AG04449 (cell line): Measurements from ENCODE around the gene PIMREG.

Experiments
- CTCF ChIA-PET: fragments of 350-600 bp; formaldehyde crosslinking; extraction: SDS; loops from one replicate; lab custom pipeline; 2021; ENCODE audit warnings: antibody characterized with exemption; lab: Yijun Ruan, JAX
- POLR2A ChIA-PET: fragments of 400-600, 350-600 bp; formaldehyde crosslinking; extraction: SDS; loops from one replicate; lab custom pipeline; 2020; ENCODE audit warnings: antibody characterized with exemption, inconsistent platforms; lab: Yijun Ruan, JAX
- DNase-seq: peaks from one replicate; pipeline ENCODE4 v3.0.0-alpha.2; 2010; ENCODE audit warnings: low read depth, low spot score
- H3K4me3 ChIP-seq: 2 replicates; pipeline ENCODE4 v1.5.1; 2011; ENCODE audit warnings: low read depth, mild to moderate bottlenecking, control low read depth, low read length
- CTCF ChIP-seq: IDR thresholded peaks from one replicate; pipeline ENCODE4 v1.5.1; 2011; ENCODE audit warnings: mild to moderate bottlenecking, moderate library complexity, low read length, control low read depth, inconsistent platforms; ENCODE audit not compliant: insufficient read depth; ENCODE audit errors: missing control alignments

Gene PIMREG

GRCh38 chr17:6423931-6424330, 20.3 kb upstream of the PIMREG start:
- TF ChIP-seq CTCF, result no peak
- CTCF ChIA-PET, result interaction anchor here (0.7 to 19.7 kb wide), 10 partner anchors 11 to 1175 kb away, joined by 3 to 280 read pairs (median 8); partner anchors contain the start of genes AIPL1 and NLRP1
- no peak for DNase-seq
- POLR2A ChIA-PET, result no interaction called here
- H3K4me3 ChIP-seq, result no peak overlapping the region

- no peak overlapping the region for H3K4me3 ChIP-seq
- ChIA-PET POLR2A (no interaction called here), CTCF (interaction anchor here (0.8 to 19.7 kb wide), 9 partner anchors 9 to 1395 kb away, joined by 3 to 280 read pairs (median 5); partner anchors contain the start of genes AIPL1 and NLRP1)
- no peak for TF ChIP-seq CTCF
- DNase-seq, result no peak
These were observed 18.8 kb upstream of the PIMREG start for GRCh38 chr17:6425407-6425806.

GRCh38 chr17:6426356-6427101, 17.7 kb upstream of the PIMREG start:
- no peak for DNase-seq
- ChIA-PET POLR2A (no interaction called here), CTCF (interaction anchor here (1.2 to 19.7 kb wide), 5 partner anchors 10 to 841 kb away, joined by 3 to 280 read pairs (median 14); partner anchors contain the start of gene NLRP1)
- TF ChIP-seq CTCF, result no peak
- no peak overlapping the region for H3K4me3 ChIP-seq

GRCh38 chr17:6427279-6427781, 16.9 kb upstream of the PIMREG start:
- ChIA-PET POLR2A (no interaction called here), CTCF (interaction anchor here (0.6 to 19.7 kb wide), 8 partner anchors 9 to 841 kb away, joined by 3 to 280 read pairs (median 4); no protein-coding TSS in a partner anchor)
- DNase-seq, result no peak
- no peak for TF ChIP-seq CTCF
- H3K4me3 ChIP-seq, result no peak overlapping the region

- DNase-seq, result no peak
- TF ChIP-seq CTCF, result no peak
- POLR2A ChIA-PET, result no interaction called here
- CTCF ChIA-PET, result interaction anchor here (0.7 to 19.7 kb wide), 9 partner anchors 8 to 843 kb away, joined by 3 to 280 read pairs (median 4); no protein-coding TSS in a partner anchor
- no peak overlapping the region for H3K4me3 ChIP-seq
These were observed 15.9 kb upstream of the PIMREG start for GRCh38 chr17:6428207-6428965.
